T follicular helper cell (primary cell): ENCODE data around the gene ARNT2.

Experiments
- DNase-seq: peaks from one replicate; pipeline ENCODE4 v3.0.0-alpha.2; 2020; ENCODE audit warnings: low read depth

The ARNT2 gene

GRCh38 chr15:80442728-80443403 lies 38.7 kb downstream of the ARNT2 start:
- no peak for DNase-seq

DNA sequence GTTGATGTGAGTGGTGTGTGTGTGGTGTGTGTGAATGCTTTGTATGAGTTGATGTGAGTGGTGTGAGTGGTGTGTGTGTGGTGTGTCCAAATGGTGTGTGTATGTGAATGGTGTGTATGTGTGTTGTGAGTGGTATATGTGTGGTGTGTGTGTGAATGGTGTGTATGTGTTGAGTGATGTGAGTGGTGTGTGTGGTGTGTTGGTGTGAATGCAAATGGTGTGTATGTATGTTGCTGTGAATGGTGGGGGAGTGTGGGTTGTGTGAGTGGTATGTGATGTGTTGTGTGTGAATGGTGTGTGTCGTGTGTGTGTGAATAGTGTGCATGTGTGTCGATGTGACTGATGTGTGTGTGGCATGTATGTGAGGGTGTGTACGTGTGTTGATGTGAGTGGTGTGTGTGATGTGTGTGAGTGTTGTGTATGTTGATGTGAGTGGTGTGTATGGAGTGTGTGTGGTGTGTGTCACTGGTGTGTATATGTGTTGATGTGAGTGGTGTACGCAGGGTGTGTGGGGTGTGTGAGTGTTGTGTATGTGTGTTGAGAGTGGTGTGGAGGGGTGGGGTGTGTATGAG lies 40.6 kb downstream of the ARNT2 start:
- no peak for DNase-seq

DNA sequence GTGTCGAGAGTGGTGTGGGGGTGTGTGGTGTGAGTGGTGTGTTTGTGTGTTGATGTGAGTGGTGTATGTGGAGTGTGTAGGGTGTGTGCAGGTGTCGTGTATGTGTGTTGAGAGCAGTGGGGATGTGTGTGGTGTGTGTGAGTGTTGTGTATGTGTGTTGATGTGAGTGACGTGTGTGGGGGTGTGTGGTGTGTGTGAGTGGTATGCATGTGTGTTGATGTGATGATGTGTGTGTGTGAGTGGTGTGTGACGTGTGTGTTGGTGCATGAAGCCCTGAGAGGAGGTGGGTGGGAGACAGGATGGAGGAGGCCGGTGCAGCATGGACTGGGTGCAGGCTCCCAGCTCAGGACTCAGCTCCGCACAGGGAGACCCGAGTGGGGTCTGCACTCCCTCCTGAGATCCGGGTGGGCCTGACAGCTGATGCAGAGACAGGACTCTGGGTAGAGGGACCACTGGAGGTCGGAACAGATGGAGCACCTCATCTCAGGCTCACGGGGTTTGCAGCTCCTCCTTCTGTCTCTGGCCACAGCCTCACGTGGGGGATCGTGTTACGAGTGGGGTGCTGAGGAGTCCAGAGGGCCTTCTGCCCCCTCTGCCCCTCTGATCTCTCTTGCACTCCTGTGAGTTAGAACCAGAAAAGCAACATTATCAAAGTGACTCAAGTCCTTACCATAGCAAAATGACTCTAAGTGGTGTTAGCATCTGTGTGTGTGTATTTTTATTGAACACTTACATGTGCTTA lies 41.3 kb downstream of the ARNT2 start:
- DNase-seq = no peak

DNA sequence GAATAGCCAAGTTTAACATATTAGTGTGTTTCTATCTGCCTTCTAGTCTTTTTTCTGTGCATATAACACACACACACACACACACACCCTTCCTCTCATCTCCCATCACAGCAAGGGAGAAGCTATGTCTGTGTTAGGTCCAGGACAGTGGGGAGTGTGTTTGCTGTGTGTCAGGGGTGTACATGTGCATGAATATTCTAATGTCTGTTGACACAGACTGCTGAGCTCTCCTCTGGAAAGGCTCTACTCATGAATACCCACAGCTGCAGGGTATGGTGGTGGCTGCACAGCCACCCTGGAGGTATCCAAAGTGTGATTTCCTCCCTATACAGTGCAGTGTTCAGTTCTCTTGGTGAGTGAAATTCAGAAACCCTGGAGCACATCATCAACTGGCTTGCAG lies 42.9 kb downstream of the ARNT2 start:
- DNase-seq = no peak

GRCh38 chr15:80449825-80450224 lies 45.6 kb downstream of the ARNT2 start:
- DNase-seq = no peak

GRCh38 chr15:80450811-80451321 lies 46.7 kb downstream of the ARNT2 start:
- no peak for DNase-seq

- no peak for DNase-seq
Observed at GRCh38 chr15:80452166-80452565, 48.0 kb downstream of the ARNT2 start.

DNA sequence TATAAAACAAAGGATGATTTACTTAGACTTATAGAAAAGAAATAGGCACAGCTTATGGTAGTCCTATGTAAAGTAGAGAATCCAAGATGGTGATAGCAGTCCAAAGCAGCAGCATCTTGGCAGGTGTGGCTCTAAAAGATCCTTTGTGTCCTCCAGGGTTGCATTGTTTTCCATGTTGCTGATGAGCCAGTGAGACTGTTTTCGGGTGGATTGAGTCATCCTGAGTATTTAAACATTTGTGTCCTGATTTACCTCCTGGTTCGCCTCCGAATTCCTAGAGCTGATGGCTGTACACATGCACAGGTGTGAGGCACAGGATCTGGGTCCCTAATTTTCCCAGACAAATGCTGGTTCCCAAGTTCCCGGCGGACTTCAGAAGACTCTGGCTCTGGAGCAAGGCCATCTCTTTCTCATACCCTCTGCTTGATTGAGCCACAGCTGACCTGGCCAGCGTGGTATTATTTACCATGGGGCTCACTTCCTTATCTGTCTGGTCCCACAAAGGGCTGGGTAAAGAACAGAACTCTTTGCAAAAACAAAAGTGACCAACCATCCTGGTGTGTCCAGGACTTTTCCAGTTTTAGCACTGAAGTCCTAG lies 51.0 kb downstream of the ARNT2 start:
- DNase-seq = no peak

DNA sequence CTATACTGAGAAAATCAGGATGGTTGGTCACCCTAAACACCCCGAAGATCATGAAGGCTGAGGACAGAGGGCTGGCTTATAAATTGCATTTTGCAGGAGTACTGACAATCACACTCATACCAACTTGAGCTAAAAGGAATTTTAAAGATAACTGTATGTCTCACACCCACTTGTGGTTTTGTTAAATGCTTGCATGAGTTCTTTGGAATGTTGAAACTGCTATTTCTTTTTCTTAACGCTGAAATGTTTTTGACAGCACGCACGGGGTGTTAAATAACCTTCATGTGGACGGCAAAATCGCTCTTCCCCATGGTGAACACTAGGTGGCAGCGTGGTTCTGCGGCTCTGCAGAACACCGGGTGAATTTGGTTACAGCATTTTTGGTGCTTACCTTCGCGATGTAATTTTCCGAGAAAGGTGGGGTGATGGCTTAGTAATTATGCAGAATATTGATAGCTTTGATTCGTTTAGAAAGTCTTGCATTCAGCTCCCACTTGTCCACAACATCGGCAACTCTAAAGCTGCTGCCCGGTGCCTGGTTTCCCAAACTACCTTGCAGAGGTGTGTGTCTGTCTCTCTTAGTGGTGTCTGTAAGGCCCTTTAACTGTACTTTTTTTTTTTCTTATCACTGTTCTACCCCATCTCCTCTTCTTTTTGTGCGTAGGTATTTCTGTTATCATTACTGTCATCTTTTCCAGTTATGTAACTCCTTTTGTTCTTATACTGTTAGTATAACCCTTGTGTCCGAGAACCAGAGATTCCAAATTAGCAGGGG lies 51.7 kb downstream of the ARNT2 start:
- DNase-seq = peak; percentile 26

DNA sequence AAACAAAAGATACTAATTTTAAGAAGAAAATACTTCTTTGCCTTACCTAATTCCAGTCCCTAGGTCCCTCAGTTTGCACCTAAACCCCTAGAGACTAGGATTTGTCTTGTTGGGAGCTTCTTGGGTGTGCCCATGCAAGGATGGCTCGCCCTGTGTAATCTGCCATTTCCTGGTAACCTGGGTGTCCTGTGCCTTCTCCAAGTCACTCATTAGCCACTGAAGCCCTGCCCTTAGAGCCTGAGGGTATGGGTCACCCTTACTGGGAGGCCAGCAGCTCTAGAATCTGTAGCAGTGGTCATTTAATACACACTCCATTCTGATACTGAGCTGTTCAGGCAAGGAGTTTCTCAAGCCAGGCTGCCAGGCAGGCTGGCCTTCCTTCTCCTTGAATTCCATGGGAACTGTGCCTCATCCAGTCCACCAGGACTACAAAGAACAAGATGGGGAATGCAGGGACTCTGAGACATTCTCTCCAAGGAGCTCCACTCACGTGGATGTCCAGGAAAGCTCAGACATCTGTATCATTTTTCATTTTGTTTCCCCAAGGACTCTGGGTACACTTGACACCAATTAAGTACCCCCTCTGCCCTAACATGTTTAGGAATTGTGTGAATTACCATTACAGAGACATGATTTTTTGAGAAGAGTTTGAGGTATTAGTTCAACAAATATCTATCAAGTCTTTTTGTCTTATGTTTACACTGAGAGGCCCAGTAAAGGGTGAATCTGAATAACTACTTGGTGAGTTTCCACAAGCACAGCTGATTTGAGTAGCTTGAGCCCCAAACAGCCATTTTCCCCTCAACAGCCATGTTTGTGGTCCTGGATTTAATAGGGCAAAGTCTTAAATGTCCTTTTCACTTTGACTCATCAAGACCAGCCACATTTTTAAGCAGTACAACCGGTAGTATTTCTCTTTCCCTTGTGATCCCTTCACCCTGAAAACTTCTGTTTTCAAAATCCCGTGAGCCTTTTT lies 52.6 kb downstream of the ARNT2 start:
- DNase-seq = no peak

- DNase-seq = no peak
Observed at GRCh38 chr15:80457896-80458295, 53.7 kb downstream of the ARNT2 start.

DNA sequence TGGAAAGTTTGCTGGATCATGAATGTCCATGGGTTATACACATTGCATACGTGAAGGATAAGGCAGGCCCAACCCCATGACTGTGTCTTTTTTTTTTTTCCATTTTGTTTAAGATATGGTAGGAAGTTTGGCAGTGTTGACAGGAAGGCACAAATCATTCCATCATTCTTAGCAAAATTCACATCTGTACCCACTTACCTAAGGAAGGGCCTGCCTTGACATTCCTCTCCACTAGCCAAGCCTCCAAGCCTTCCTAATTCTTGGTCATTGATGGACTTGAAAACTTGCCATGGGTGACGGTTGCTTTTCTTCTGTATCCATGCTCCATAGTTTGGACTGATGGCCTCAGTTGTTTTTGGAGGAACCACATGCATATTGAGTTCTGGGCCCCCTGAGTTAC lies 54.4 kb downstream of the ARNT2 start:
- no peak for DNase-seq

DNA sequence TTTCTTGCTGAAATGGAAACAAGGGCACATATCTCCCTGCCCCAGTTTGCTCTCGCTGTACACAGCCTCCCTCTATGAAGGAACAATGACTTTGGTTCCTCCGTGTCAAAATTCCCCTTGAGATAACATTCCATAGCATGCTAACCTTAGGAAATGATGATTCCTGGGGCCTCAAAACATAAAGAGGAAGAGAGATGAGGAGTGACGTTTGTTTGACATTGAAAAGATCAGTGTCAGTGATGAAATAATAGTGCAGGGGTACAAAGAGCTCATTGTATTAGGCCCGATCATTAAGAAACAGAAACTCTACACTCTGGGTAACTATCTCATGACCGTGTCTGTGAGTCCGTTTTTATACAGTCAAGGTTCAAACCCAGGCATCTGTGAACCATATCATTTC lies 55.2 kb downstream of the ARNT2 start:
- DNase-seq = no peak

DNA sequence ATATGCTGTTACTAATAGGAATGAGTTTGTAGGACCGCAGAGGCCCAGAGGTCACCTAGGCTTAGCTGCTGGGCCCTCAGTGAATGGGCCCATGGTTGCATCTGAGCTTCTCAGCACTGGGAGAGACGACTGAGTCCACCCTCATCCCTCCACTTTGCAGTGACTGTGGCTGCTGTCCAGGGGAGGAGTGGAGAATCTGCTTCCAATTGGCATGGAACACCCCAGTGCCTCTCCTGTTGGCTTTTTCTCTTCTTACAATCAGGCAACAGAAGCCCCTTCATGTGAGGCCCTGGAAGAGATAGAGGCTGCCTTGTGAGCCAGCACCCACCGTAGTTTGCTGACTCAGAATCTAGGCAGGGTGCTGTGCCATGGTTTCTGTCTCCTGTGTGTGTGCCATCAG lies 55.6 kb downstream of the ARNT2 start:
- no peak for DNase-seq

GRCh38 chr15:80461356-80462095 lies 57.3 kb downstream of the ARNT2 start:
- DNase-seq = no peak

DNA sequence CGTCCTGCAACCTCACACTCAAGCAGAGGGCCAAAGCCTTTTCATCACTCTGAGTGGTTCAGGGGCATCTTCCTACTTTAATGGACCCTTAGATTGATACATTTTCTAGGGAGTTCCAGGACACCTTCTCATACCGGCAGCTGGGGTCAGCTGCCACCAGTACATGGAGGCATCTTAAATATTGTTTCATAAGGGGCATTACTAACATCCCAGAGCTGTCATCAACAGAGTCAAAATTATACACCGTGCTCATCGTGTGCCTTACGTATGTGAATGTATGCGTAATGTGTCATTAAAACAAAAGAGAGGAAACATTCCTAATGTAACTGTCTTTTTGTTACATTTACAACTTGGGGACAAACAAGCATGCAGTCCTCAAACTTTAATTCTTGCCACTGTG lies 57.9 kb downstream of the ARNT2 start:
- no peak for DNase-seq

DNA sequence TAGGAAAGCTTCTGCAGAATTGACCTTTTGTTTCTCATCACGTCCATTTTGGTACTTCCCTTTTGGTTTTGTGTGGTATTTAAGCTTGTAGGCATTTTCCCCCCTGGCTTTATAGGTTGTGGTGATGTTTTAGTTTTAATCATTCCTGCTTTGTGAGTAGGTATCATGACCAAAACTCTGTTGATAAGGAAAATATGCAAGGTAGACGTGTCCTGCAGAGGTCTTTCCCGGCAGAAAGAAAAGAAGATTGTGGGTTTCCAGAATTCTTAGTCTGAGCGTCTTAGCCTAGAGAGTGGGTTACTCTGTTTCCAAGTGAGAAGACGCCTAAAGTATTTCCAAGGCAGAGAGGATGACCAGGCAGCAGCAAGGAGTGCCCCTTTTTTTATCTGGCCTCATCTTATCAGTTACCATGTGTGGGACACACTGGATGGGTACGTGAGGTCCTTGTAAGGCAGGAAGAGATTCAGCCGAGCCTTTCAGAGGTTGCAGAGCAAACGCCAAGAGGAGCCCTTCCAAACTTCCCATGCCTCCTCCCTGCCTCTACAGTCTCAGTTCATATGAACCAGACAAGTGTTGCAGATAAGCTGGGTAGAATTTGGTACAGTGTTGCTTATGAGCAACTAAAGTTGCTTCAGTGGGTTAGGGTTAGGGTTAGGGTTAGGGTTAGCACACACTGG lies 58.8 kb downstream of the ARNT2 start:
- DNase-seq = no peak

DNA sequence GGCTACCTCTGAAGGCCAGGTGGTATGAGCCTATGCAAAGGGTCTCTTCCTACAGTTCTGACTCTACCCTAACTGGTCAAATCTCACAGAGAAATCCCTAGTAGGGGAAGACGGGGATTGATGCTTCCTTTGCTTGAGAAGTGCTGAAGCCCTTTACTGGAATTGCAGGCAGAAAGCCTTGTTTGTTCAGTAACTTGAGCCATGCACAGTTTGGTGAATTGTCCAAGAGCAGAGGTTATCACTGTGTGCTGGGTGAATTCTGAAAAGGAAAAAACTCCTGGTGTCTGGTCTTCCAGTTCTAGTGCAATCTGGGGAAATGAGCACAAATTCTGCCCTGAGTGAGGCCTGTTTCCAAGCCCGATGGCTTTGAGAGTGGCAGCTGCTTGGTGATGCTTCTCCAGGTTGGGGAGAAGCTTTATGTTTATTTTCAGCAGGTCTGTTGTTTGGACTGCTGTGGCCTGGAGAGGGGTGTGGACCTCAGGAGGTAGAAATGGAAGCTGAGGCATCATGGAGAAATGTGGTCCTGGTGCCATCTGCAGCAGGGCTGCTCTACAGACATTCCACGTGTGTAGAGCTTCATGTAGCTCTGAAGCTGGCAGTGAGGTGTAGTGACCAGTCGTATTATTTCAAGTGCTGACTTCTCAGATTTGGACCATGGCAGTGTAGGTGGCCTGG lies 60.9 kb downstream of the ARNT2 start:
- no peak for DNase-seq

DNA sequence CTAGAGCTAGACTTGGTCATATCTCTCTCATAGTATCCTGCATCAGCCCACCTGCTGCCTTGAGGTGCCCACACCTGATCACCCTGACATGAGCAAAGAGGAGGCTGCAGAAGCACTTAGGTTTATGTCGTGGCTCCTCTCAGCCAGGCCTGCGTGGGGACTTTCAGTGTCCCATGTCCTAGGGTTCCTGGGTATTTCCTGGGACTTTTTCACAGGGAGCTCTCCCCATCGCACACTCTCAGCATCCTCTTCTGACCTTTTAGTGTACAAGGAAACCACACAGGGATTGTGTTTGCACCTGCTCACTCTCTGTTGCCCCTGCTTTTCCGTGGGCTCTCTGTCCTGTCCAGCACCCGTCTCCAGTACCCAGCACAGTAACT lies 61.4 kb downstream of the ARNT2 start:
- DNase-seq = no peak
